ENCODE data around the gene SRSF12.
"Not testable (repeated sequence)": the region's sequence is repeated elsewhere in the genome, so short reads cannot be mapped to it uniquely, and the experiment has no call there.

The SRSF12 gene

GRCh38 chr6:89128256-89128671 is 10.4 kb upstream of the SRSF12 start:
- not testable (repeated sequence) for DNase-seq (ENCODE audit: low spot score)

- peak; percentile 24 for DNase-seq (ENCODE audit: low spot score)
Measured at GRCh38 chr6:89122625-89123024, 4.8 kb upstream of the SRSF12 start.

GRCh38 chr6:89121934-89122333 is 4.1 kb upstream of the SRSF12 start:
- no peak for DNase-seq (ENCODE audit: low spot score)

- DNase-seq (ENCODE audit: low spot score): no peak
Measured at GRCh38 chr6:89120371-89120770, 2.5 kb upstream of the SRSF12 start.

GRCh38 chr6:89118931-89119330 is 1.1 kb upstream of the SRSF12 start:
- no peak for DNase-seq (ENCODE audit: low spot score)

GRCh38 chr6:89116702-89117101 is 1.2 kb downstream of the SRSF12 start:
- no peak for DNase-seq (ENCODE audit: low spot score)

GRCh38 chr6:89111933-89112332 is 5.9 kb downstream of the SRSF12 start:
- DNase-seq (ENCODE audit: low spot score): no peak

- DNase-seq (ENCODE audit: low spot score): no peak
Measured at GRCh38 chr6:89110284-89110683, 7.6 kb downstream of the SRSF12 start.

- no peak for DNase-seq (ENCODE audit: low spot score)
Measured at GRCh38 chr6:89100114-89100513, 17.8 kb downstream of the SRSF12 start.

GRCh38 chr6:89098461-89098860 is 19.4 kb downstream of the SRSF12 start:
- peak; percentile 81 for DNase-seq (ENCODE audit: low spot score)

- no peak for DNase-seq (ENCODE audit: low spot score)
Measured at GRCh38 chr6:89087881-89088280, 30.0 kb downstream of the SRSF12 start.

- no peak for DNase-seq (ENCODE audit: low spot score)
Measured at GRCh38 chr6:89085409-89086205, 32.3 kb downstream of the SRSF12 start.

GRCh38 chr6:89084954-89085353 is 32.9 kb downstream of the SRSF12 start:
- no peak for DNase-seq (ENCODE audit: low spot score)

GRCh38 chr6:89084542-89084941 is 33.3 kb downstream of the SRSF12 start:
- no peak for DNase-seq (ENCODE audit: low spot score)

- DNase-seq (ENCODE audit: low spot score): peak; percentile 26
Measured at GRCh38 chr6:89082486-89082891, 35.4 kb downstream of the SRSF12 start.

- DNase-seq (ENCODE audit: low spot score): peak; percentile 96
Measured at GRCh38 chr6:89081423-89082322, 36.2 kb downstream of the SRSF12 start.

- no peak for DNase-seq (ENCODE audit: low spot score)
Measured at GRCh38 chr6:89081129-89081422, 36.8 kb downstream of the SRSF12 start.

GRCh38 chr6:89080281-89081128 is 37.4 kb downstream of the SRSF12 start, which contains the start of gene PNRC1:
TSS of gene PNRC1 (plus strand) at chr6:89080751. CDS start at chr6:89080895, 144 bp downstream.
- peak; percentile 100 for DNase-seq (ENCODE audit: low spot score)

- DNase-seq (ENCODE audit: low spot score): peak; percentile 51
Measured at GRCh38 chr6:89079511-89080234, 38.2 kb downstream of the SRSF12 start.

GRCh38 chr6:89073840-89074239 is 44.0 kb downstream of the SRSF12 start:
- no peak for DNase-seq (ENCODE audit: low spot score)

- no peak for DNase-seq (ENCODE audit: low spot score)
Measured at GRCh38 chr6:89073014-89073620, 44.8 kb downstream of the SRSF12 start.
